T-cell (primary cell): Measurements from ENCODE around the gene EPHB3. TPM values are rescaled to one million over a fixed set of nuclear protein-coding genes. Genes with fewer than 3 reads are reported as not detected.

Experiments
- ATAC-seq, 4 experiments: fragments of 200-7000 bp in 3 of 4; fragments of 150-1000 bp in 1 of 4; cut with Tn5 transposase; replicated peaks in 1 of 4; 1 replicate in 3 of 4; 2 replicates in 1 of 4; pipeline ENCODE4 v1.10.0; 2021; ENCODE audit warnings: moderate library complexity in 3 of 4, mild to moderate bottlenecking in 2 of 4, moderate number of reproducible peaks in 1 of 4
- CTCF ChIA-PET, 2 donors: fragments of 300-600 bp; sonication (Branson Sonifier 250); formaldehyde crosslinking; loops; one replicate each; lab custom pipeline; 2022; ENCODE audit warnings: antibody characterized with exemption in 2 of 2; lab: Charles Lee
- POLR2A ChIA-PET, 2 donors: fragments of 300-600 bp; sonication (Branson Sonifier 250); formaldehyde crosslinking; loops; one replicate each; lab custom pipeline; 2022; ENCODE audit warnings: antibody characterized with exemption in 2 of 2; lab: Charles Lee
- DNase-seq, 35 experiments: peaks; one replicate each; pipeline versions ENCODE4 v3.0.0 to v3.0.0-alpha.2; 2013 to 2023
- H3K27ac ChIP-seq: one replicate; pipeline ENCODE4 v1.5.1; 2013; ENCODE audit warnings: low read length
- H3K27me3 ChIP-seq, 2 experiments: replicated peaks in 1 of 2; 1 replicate in 1 of 2; 2 replicates in 1 of 2; pipeline versions ENCODE4 v1.6.1 to v1.7.0; 2013; ENCODE audit warnings: low read length in 1 of 2, mixed read lengths in 1 of 2; ENCODE audit not compliant: control insufficient read depth in 2 of 2, insufficient read depth in 2 of 2; ENCODE audit errors: extremely low read depth in 1 of 2
- H3K36me3 ChIP-seq, 2 donors: 1 replicate in 1 of 2; 2 replicates in 1 of 2; pipeline versions ENCODE4 v1.6.1 to v1.7.0; 2013; ENCODE audit warnings: low read length in 1 of 2; ENCODE audit not compliant: control insufficient read depth in 2 of 2, insufficient read depth in 1 of 2; ENCODE audit errors: extremely low read depth in 1 of 2
- H3K4me1 ChIP-seq, 2 experiments: 1 replicate in 1 of 2; 2 replicates in 1 of 2; pipeline versions ENCODE4 v1.6.1 to v1.7.0; 2013; ENCODE audit warnings: low read length in 2 of 2, mixed read lengths in 1 of 2; ENCODE audit not compliant: insufficient read depth in 2 of 2, control insufficient read depth in 1 of 2; ENCODE audit errors: extremely low read depth in 1 of 2
- H3K4me3 ChIP-seq, 2 donors: 1 replicate in 1 of 2; 2 replicates in 1 of 2; pipeline versions ENCODE4 v1.5.1 to v1.7.0; 2013; ENCODE audit warnings: mild to moderate bottlenecking in 2 of 2, low read length in 1 of 2, moderate library complexity in 1 of 2; ENCODE audit not compliant: control insufficient read depth in 1 of 2; ENCODE audit errors: extremely low read depth in 1 of 2
- H3K9me3 ChIP-seq: 2 replicates; pipeline ENCODE4 v1.7.0; 2013
- H3K27ac Mint-ChIP-seq, 2 donors: one replicate each; pipeline ENCODE4 v1.8.0; 2020 to 2021; ENCODE audit warnings: mild to moderate bottlenecking in 2 of 2, mixed read lengths in 2 of 2
- H3K27me3 Mint-ChIP-seq, 2 donors: one replicate each; pipeline ENCODE4 v1.8.0; 2021 to 2022; ENCODE audit warnings: mixed read lengths in 2 of 2
- H3K36me3 Mint-ChIP-seq: one replicate; pipeline ENCODE4 v1.8.0; 2021; ENCODE audit warnings: mixed read lengths
- H3K4me1 Mint-ChIP-seq, 3 donors: one replicate each; pipeline ENCODE4 v1.8.0; 2020 to 2022; ENCODE audit warnings: mixed read lengths in 3 of 3, mild to moderate bottlenecking in 1 of 3
- H3K4me3 Mint-ChIP-seq, 3 donors: one replicate each; pipeline ENCODE4 v1.8.0; 2020 to 2022; ENCODE audit warnings: mild to moderate bottlenecking in 3 of 3, mixed read lengths in 3 of 3, moderate library complexity in 3 of 3
- H3K9me3 Mint-ChIP-seq, 3 donors: one replicate each; pipeline ENCODE4 v1.8.0; 2020 to 2022; ENCODE audit warnings: mixed read lengths in 3 of 3
- WGBS: methylation state at CpG from one replicate; pipeline ENCODE4 v1.1.5; 2013; ENCODE audit warnings: missing lambda C conversion rate; ENCODE audit not compliant: insufficient coverage; 5-methylcytosine and 5-hydroxymethylcytosine counted together
- total RNA-seq, 35 experiments: library from RNA in 6 of 35; stranded (reverse) in 6 of 35; fragments of 120-200 nt in 1 of 35; gene quantifications; one replicate each; pipeline versions ENCODE4 v1.2.1 to v1.2.4 and lab custom pipeline; 2013 to 2026

EPHB3 gene
- total RNA-seq, 5 donors from 2014 or later (not counting 1 experiment from before 2014, with no cell fraction given) = 0.35 to 1.1 (median 0.55) TPM

DNA sequence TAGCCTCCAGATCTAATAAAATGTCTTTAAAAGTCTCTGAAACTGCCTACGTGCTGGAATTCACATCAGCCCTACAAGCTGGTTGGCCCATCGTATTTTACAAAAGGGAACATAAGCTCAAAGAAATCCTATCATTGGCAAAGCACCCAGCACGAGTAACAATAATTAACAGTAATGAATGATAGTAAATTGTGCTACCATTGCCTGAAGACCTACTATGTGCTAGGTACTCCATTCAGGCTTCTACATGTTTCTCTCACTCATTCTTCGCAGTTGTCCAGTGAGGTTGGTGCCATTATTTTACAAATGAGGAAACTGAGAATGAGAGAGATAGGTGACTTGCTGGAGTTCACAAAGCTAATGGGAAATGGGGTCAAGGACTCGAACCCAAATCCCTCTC lies 7.1 kb upstream of the EPHB3 start:
- ChIA-PET CTCF (interaction anchor here (0.7 to 1.6 kb wide), 2 partner anchors 9 to 949 kb away, joined by 3 to 4 read pairs; no protein-coding TSS in a partner anchor), POLR2A (no interaction called here)
- H3K4me1 Mint-ChIP-seq = peaks cover 46 to 72% (median 50%) of the 10 kb centered on the region in 3 donors
- no peak overlapping the region for H3K4me3 ChIP-seq
- H3K27me3 ChIP-seq = peaks cover 0 to 57% of the 10 kb centered on the region in 2 experiments
- no peak overlapping the region for H3K27ac ChIP-seq
- H3K27me3 Mint-ChIP-seq = peaks cover 13 to 55% of the 10 kb centered on the region in 2 donors
- H3K9me3 ChIP-seq = no peaks in the 10 kb centered on the region
- WGBS = no CpG with 5 or more reads among the region's 5 CpGs
- ATAC-seq = no peak
- no peak overlapping the region for H3K4me3 Mint-ChIP-seq
- H3K27ac Mint-ChIP-seq = peak overlapping the region; percentile 39 to 98
- DNase-seq = no peak
- peaks cover 31 to 72% of the 10 kb centered on the region in 2 experiments for H3K4me1 ChIP-seq
- H3K9me3 Mint-ChIP-seq = no peaks in the 10 kb centered on the region
- H3K36me3 ChIP-seq = no peaks in the 10 kb centered on the region
- no peaks in the 10 kb centered on the region for H3K36me3 Mint-ChIP-seq

DNA sequence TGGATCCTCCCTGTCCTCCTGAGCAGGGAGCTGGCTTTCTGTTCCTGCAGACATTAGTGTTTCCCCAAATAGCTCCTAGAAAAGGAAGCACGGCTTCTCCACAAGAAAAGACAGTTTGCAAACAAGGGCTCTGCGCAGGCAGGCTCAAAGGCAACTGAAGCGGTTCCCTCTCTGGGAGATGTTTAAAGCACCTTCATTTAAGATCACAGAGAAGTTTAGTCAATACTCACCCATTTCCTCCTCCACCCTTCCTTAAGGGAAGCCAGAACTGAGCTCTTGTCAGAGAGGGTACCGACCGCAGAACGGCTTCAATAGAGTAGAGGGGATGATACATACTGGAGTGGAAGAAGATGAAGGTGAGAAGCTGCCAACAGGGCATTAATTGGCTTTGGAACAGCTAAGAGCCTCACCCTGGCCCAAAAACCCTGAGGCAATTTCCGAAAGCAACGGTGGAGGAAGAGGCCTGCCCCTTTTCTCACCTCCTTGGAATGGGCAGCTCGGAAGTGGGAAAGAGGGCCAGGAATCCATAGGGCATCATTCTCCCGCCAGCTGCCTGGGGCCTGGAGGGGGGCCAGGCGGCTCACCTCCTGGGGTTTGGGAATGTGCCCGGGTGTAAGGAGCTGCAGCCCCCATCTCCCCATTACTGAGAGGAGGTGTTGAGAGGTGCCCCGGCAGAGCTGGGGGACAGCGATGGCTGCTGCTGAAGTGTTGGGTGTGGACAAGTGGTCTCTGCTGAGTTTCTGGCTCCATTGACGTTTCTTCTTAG lies 4.8 kb upstream of the EPHB3 start:
- no peaks in the 10 kb centered on the region for H3K9me3 Mint-ChIP-seq
- H3K27ac ChIP-seq = no peak overlapping the region
- peak in 21 of 35 experiments; percentile 11 to 57 (median 25) for DNase-seq
- peak overlapping the region; percentile 42 to 87 (median 55) for H3K4me3 Mint-ChIP-seq
- ATAC-seq = peak; percentile 52 to 73 (median 70)
- peak overlapping the region in 1 of 2 donors; percentile 11 for H3K4me3 ChIP-seq
- no peaks in the 10 kb centered on the region for H3K36me3 Mint-ChIP-seq
- WGBS = 85% methylated on average over 3 of the region's 15 CpGs
- H3K27me3 Mint-ChIP-seq = peaks cover 23 to 60% of the 10 kb centered on the region in 2 donors
- no peaks in the 10 kb centered on the region for H3K9me3 ChIP-seq
- peak overlapping the region; percentile 91 to 98 for H3K27ac Mint-ChIP-seq
- ChIA-PET CTCF (interaction anchor here (0.6 to 3.2 kb wide), 11 partner anchors 11 to 242 kb away, joined by 3 to 15 read pairs (median 5); no protein-coding TSS in a partner anchor), POLR2A (no interaction called here)
- H3K4me1 Mint-ChIP-seq = peaks cover 61 to 84% (median 61%) of the 10 kb centered on the region in 3 donors
- no peaks in the 10 kb centered on the region for H3K36me3 ChIP-seq
- H3K27me3 ChIP-seq = peaks cover 0 to 64% of the 10 kb centered on the region in 2 experiments
- H3K4me1 ChIP-seq = peaks cover 32 to 90% of the 10 kb centered on the region in 2 experiments

DNA sequence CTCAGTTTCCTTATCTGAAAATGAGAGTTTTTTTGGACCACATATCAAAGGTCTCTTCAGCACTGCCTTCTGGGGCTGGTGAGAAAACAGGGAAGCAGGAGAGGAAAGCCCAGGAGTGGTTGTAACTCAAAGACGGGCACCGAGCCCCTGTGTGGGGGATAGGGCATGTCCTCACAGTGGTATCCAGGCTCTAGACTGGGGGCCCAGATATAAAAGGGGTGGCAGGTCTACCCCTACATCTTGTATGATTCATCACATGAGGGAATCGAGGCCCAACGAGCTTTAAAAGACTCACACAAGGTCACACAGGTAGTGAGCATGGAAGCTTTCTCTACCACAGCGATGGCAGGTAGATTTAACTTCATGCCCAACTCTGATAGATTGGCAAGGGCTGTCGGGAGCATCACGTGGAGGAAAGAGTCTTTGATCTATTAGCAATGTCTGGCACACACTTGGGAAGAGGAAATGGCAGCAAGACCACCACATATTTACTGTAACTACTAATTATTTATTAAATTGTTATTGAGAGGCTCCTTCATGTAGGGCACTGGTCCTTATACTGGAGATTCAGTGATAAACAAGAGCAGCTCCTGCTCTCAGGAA lies 4.1 kb upstream of the EPHB3 start:
- peak overlapping the region; percentile 91 to 98 for H3K27ac Mint-ChIP-seq
- peaks cover 58 to 79% (median 61%) of the 10 kb centered on the region in 3 donors for H3K4me1 Mint-ChIP-seq
- H3K36me3 Mint-ChIP-seq = no peaks in the 10 kb centered on the region
- H3K36me3 ChIP-seq = no peaks in the 10 kb centered on the region
- CTCF ChIA-PET = interaction anchor here (0.6 to 3.2 kb wide), 11 partner anchors 12 to 356 kb away, joined by 3 to 15 read pairs (median 5); no protein-coding TSS in a partner anchor
- no peaks in the 10 kb centered on the region for H3K9me3 ChIP-seq
- no peak overlapping the region for H3K27ac ChIP-seq
- no peak overlapping the region for H3K4me3 ChIP-seq
- peak overlapping the region in 1 of 3 donors; percentile 87 for H3K4me3 Mint-ChIP-seq
- no peak for DNase-seq
- peaks cover 0 to 64% of the 10 kb centered on the region in 2 experiments for H3K27me3 ChIP-seq
- no peak for ATAC-seq
- no peaks in the 10 kb centered on the region for H3K9me3 Mint-ChIP-seq
- WGBS = no CpG with 5 or more reads among the region's 7 CpGs
- peaks cover 23 to 54% of the 10 kb centered on the region in 2 donors for H3K27me3 Mint-ChIP-seq
- peaks cover 32 to 91% of the 10 kb centered on the region in 2 experiments for H3K4me1 ChIP-seq
- POLR2A ChIA-PET = no interaction called here

DNA sequence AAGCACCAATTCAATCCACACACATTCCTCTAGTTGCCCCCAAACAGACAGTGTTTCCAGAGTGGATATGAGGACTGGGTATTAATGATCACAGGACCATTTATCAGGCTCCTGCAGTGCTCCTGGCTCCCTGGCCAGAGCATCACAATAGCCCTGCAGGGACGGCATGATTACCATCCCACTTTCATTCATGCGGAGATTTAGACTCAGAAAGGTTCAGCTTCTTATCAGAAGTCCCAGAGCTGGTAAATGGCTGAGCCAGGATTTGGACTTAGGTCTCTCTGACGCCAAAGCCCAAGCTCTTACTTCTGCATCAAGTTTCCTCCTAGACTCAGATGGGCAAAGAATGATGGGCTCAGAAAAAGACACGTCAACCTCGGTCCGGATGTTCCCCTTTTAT lies 2.9 kb upstream of the EPHB3 start:
- peaks cover 0 to 73% of the 10 kb centered on the region in 2 experiments for H3K27me3 ChIP-seq
- H3K4me3 Mint-ChIP-seq = no peak overlapping the region
- ATAC-seq = no peak
- ChIA-PET POLR2A (no interaction called here), CTCF (interaction anchor here in 1 of 2 donors (3.2 kb wide), 1 partner anchor 219 kb away, joined by 15 read pairs; no protein-coding TSS in a partner anchor)
- no peak for DNase-seq
- peaks cover 52 to 72% (median 55%) of the 10 kb centered on the region in 3 donors for H3K4me1 Mint-ChIP-seq
- no peaks in the 10 kb centered on the region for H3K36me3 Mint-ChIP-seq
- no peak overlapping the region for H3K27ac ChIP-seq
- WGBS = 76% methylated on average over 2 of the region's 6 CpGs
- H3K4me1 ChIP-seq = peaks cover 32 to 84% of the 10 kb centered on the region in 2 experiments
- H3K27ac Mint-ChIP-seq = no peak overlapping the region
- H3K9me3 ChIP-seq = no peaks in the 10 kb centered on the region
- no peak overlapping the region for H3K4me3 ChIP-seq
- no peaks in the 10 kb centered on the region for H3K36me3 ChIP-seq
- H3K27me3 Mint-ChIP-seq = peaks cover 20 to 54% of the 10 kb centered on the region in 2 donors
- H3K9me3 Mint-ChIP-seq = no peaks in the 10 kb centered on the region

DNA sequence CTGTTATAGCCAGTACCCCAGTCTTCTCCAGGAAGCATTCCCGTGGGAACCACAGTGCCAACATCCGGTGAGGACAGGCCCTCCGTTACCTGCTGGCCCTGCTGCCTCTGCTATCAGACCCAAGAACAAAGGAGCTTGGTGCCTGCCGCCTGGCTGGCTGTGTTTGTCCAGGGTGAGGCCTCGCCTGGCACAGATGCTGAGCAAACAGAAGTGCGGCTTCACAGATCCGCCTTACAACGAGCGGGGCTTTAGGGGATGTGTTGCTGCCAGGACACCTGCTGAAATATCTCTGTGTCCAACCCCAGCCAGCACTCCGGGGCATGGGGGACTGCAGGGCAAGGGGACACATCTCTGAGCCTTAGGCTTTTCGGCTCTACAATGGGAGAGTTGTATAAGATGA lies 2.2 kb upstream of the EPHB3 start:
- H3K27me3 ChIP-seq = peaks cover 0 to 78% of the 10 kb centered on the region in 2 experiments
- H3K27me3 Mint-ChIP-seq = peaks cover 20 to 56% of the 10 kb centered on the region in 2 donors

DNA sequence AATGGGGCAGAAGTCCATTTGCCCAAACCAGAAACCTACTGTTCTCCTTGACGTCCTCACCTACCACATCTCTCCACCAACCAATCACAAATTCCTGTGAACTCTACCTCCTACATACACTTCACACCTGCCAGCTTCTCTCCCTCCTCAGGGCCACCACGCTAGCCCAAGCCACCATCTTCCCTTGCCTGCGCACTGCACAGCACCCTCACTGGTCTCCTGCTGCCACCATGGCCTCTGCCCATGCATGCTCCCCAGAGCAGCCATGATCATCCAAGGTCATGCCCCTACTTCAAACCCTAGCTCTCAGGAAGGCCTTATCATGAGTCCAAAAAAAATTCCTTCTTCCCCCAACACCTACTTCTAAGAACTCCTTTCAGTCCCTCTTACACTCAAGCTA lies 1.1 kb upstream of the EPHB3 start:
- Mint-ChIP-seq H3K4me1 (peaks cover 45 to 59% (median 51%) of the 10 kb centered on the region in 3 donors), H3K36me3 (no peaks in the 10 kb centered on the region), H3K9me3 (no peaks in the 10 kb centered on the region), H3K27ac (peak overlapping the region in 1 of 2 donors; percentile 69), H3K4me3 (peak overlapping the region; percentile 66 to 81 (median 75)), H3K27me3 (peaks cover 20 to 62% of the 10 kb centered on the region in 2 donors)
- ATAC-seq = no peak
- Histone ChIP-seq H3K27ac (no peak overlapping the region), H3K36me3 (no peaks in the 10 kb centered on the region), H3K4me1 (peaks cover 26 to 66% of the 10 kb centered on the region in 2 experiments), H3K4me3 (no peak overlapping the region), H3K9me3 (no peaks in the 10 kb centered on the region), H3K27me3 (peaks cover 0 to 82% of the 10 kb centered on the region in 2 experiments)
- ChIA-PET CTCF (interaction anchor here (0.5 to 2.0 kb wide), 30 partner anchors 9 to 1114 kb away, joined by 3 to 11 read pairs (median 4); partner anchors contain the start of genes MAGEF1 (in 1 of the 2) and VPS8 (in 1 of the 2)), POLR2A (no interaction called here)
- no peak for DNase-seq
- 68% methylated on average over 3 of the region's 3 CpGs for WGBS

More for the DNA sequence above, 2.2 kb upstream of the EPHB3 start:
- no peak overlapping the region for H3K27ac Mint-ChIP-seq
- H3K9me3 Mint-ChIP-seq = no peaks in the 10 kb centered on the region
- H3K4me3 ChIP-seq = no peak overlapping the region
- no peak overlapping the region for H3K4me3 Mint-ChIP-seq
- no peaks in the 10 kb centered on the region for H3K36me3 ChIP-seq
- ATAC-seq (no peak), DNase-seq (no peak)
- peaks cover 50 to 65% (median 53%) of the 10 kb centered on the region in 3 donors for H3K4me1 Mint-ChIP-seq
- no peaks in the 10 kb centered on the region for H3K36me3 Mint-ChIP-seq
- no peak overlapping the region for H3K27ac ChIP-seq
- 83% methylated on average over 11 of the region's 11 CpGs for WGBS
- ChIA-PET CTCF (interaction anchor here in 1 of 2 donors (3.2 kb wide), 1 partner anchor 219 kb away, joined by 15 read pairs; no protein-coding TSS in a partner anchor), POLR2A (no interaction called here)
- no peaks in the 10 kb centered on the region for H3K9me3 ChIP-seq
- H3K4me1 ChIP-seq = peaks cover 32 to 78% of the 10 kb centered on the region in 2 experiments
